ENCODE data around the gene IFNA17. TPM values are rescaled to one million over a fixed set of nuclear protein-coding genes. Genes with fewer than 3 reads are reported as not detected.
A peak's percentile ranks its signal among the peaks of the same experiment; 100 is the strongest.
"Not testable (repeated sequence)": the region's sequence is repeated elsewhere in the genome, so short reads cannot be mapped to it uniquely, and the experiment has no call there.

Gene IFNA17
- total and polyA plus RNA-seq, 7 donors: not detected

DNA sequence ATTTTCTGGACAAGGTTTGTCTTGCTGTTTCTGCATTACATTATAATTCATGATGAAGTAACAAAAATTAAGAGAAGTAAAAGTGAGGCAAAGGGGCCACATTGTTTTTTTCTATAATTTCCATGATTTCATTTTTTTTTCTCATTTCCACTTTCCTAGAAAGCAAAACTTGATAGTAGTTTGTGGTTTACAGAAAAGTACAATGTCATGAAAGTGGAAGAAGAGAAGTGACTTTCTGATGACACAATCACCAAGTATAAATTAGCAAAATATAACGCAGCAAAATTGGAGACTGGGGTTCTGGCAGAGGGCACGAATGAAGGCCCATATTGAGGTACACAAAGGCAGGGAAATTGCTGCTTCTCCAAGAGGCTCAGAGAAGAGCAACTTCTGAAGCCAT lies 16.8 kb upstream of the IFNA17 start:
- intact Hi-C loops (cut with DNase I): no loop called here
- no peaks in the 10 kb centered on the region for H3K9me3 ChIP-seq
- H3K36me3 ChIP-seq: no peaks in the 10 kb centered on the region
- TF ChIP-seq POLR2A (IDR thresholded peaks at IDR 0.05): no peak
- TF ChIP-seq POLR2AphosphoS5 (IDR thresholded peaks at IDR 0.05): no peak
- TF ChIP-seq, protein P1, sequence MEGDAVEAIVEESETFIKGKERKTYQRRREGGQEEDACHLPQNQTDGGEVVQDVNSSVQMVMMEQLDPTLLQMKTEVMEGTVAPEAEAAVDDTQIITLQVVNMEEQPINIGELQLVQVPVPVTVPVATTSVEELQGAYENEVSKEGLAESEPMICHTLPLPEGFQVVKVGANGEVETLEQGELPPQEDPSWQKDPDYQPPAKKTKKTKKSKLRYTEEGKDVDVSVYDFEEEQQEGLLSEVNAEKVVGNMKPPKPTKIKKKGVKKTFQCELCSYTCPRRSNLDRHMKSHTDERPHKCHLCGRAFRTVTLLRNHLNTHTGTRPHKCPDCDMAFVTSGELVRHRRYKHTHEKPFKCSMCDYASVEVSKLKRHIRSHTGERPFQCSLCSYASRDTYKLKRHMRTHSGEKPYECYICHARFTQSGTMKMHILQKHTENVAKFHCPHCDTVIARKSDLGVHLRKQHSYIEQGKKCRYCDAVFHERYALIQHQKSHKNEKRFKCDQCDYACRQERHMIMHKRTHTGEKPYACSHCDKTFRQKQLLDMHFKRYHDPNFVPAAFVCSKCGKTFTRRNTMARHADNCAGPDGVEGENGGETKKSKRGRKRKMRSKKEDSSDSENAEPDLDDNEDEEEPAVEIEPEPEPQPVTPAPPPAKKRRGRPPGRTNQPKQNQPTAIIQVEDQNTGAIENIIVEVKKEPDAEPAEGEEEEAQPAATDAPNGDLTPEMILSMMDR (IDR thresholded peaks at IDR 0.05): no peak
- TF ChIP-seq EP300 (IDR thresholded peaks at IDR 0.05): no peak
- H3K27me3 ChIP-seq: no peaks in the 10 kb centered on the region
- no peaks in the 10 kb centered on the region for H3K4me1 ChIP-seq
- WGBS, 2 donors: 44 to 61% methylated on average over 2 of the region's 2 CpGs
- DNase-seq: no peak
- no peak overlapping the region for H3K4me3 ChIP-seq
- H3K27ac ChIP-seq: no peak overlapping the region

DNA sequence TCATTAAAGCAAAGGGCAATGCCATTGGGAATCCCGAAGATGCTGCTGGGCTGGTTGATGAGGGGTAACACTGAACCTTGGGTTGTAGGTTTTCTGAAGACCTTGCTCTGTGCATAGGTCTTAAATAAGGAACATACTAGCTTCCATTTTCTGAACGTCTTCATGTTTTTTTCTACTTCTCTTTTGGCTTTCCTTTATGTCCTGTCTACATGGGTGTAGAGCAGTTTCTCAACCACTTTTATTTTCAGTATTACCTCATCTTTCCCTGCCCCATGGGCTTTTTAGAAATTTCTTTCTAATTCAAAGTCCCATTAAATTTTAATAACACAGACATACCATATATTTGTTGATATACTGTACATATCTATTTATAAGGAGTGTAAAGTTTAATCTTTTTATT lies 11.9 kb upstream of the IFNA17 start, which contains the start of gene IFNA14:
Gene IFNA14 (minus strand): TSS at position 95 of the 400 bp plus-strand sequence. CDS start 70 bp downstream, at position 25.
- Histone ChIP-seq H3K4me3 (no peak within 1 kb of the TSS), H3K9me3 (no peaks in the 10 kb centered on the region), H3K27ac (no peak within 1 kb of the TSS), H3K36me3 (no peaks in the 10 kb centered on the region), H3K27me3 (no peaks in the 10 kb centered on the region), H3K4me1 (no peaks in the 10 kb centered on the region)
- DNase-seq: no peak
- intact Hi-C loops (cut with DNase I): loop anchor here (5.0 kb wide), 1 partner anchor 547 kb away; no protein-coding TSS in a partner anchor
- TF ChIP-seq EP300 (IDR thresholded peaks at IDR 0.05): no peak
- WGBS, 2 donors: 73 to 77% methylated on average over 2 of the region's 2 CpGs

DNA sequence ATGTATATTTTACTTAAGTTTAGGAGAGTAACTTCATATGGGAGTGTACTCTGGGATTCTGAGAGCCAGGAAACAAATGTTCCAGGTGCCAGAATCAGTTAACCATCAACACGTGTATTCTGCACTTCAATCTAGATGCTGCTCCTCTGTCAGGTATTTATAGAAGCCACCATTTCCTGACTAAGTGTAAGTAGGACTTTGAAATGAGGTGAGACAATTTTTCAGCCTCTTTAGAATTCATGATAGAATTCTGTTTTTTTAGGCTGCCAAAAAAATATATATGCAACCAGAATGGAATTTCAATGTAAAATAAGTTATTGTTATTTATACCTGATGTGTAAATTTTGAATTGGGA lies 8.3 kb upstream of the IFNA17 start:
- WGBS, 2 donors: 4 to 8% methylated on average over 1 of the region's 1 CpG
- not testable (repeated sequence) for H3K36me3 ChIP-seq, H3K9me3 ChIP-seq, DNase-seq, H3K4me3 ChIP-seq, H3K4me1 ChIP-seq, H3K27ac ChIP-seq, H3K27me3 ChIP-seq
- intact Hi-C loops (cut with DNase I): loop anchor here (5.0 kb wide), 1 partner anchor 551 kb away; no protein-coding TSS in a partner anchor

DNA sequence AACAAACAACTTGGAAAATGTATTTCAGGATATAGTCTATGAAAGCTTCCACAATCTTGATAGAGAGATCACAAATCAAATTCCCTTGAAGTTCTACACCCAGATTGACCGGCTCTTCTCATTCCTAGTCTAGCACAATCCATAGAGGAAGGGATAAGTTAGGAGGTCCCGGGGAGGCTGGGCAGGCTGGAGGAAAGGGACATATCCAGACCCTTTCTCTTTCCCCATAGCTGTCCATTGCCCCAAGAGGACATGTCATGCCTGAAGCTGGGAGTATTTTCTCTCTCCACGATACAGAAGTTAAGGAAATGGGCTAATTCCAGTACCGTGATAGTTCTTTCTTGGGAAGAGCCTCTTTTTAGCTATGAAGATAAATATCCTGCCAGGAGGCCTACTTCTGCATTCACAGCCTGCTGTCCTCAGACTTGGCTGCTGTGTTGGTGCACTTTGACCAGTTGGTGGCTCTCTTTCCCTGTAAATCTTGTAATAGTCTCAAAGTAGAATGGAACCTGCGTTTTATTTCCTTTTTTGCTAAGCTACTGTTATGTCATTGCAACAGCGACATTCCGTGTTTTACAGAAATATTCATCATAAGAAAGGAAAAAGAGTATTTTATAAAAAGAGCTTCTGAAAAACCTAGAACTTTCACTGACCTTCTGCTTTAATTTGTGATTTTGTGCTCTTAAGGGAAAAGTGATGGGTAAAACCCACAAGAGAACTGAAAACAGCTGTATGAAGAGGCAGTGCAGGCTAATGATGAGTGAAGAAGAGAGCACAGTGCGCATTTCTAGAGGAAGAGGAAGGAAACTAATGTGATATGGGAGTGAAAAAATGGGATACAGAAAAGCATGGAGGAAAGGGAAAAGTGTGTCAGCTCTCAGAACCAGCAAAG lies 7.7 kb upstream of the IFNA17 start:
- H3K9me3 ChIP-seq, H3K4me1 ChIP-seq, H3K27ac ChIP-seq, DNase-seq, H3K4me3 ChIP-seq, H3K27me3 ChIP-seq, H3K36me3 ChIP-seq: not testable (repeated sequence)
- 32 to 40% methylated on average over 8 of the region's 8 CpGs for WGBS, 2 donors
- intact Hi-C loops (cut with DNase I): loop anchor here (5.0 kb wide), 1 partner anchor 552 kb away; no protein-coding TSS in a partner anchor
- TF ChIP-seq, protein P1 (IDR thresholded peaks at IDR 0.05): peak in 2 of 4 experiments; percentile 21

DNA sequence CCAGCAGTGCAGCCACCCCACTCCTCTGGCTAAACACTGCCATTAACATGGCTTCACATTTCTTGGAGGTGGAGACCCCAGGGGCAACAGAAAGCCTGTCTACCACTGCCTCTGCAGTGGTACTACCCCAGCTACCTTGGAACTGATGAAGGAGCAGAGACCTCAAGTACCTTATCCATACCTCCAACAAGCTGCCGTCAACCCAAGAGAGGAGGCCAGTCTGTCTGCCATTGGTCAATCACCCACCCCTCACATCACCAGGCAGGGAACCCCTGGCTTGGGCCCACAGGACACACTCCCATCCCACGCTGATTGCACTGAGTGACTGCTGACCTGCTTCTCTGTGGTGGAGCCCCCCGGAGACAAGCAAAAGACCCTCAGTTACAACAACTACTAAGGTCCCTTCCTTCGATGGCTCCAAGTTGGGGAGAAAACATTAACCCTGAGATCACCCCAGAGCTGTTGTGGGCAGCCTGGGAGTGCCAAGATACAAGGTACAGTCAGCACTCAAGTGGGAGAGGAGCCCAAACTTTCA lies 6.2 kb upstream of the IFNA17 start:
- no peak for DNase-seq
- no peaks in the 10 kb centered on the region for H3K9me3 ChIP-seq
- H3K36me3 ChIP-seq: no peaks in the 10 kb centered on the region
- H3K27ac ChIP-seq: no peak overlapping the region
- no peaks in the 10 kb centered on the region for H3K27me3 ChIP-seq
- intact Hi-C loops (cut with DNase I): no loop called here
- no peaks in the 10 kb centered on the region for H3K4me1 ChIP-seq
- TF ChIP-seq, protein P1 (IDR thresholded peaks at IDR 0.05): no peak
- TF ChIP-seq EP300 (IDR thresholded peaks at IDR 0.05): no peak
- no peak for TF ChIP-seq POLR2A (IDR thresholded peaks at IDR 0.05)
- no peak for TF ChIP-seq POLR2AphosphoS5 (IDR thresholded peaks at IDR 0.05)
- WGBS, 2 donors: 86 to 88% methylated on average over 4 of the region's 4 CpGs
- no peak overlapping the region for H3K4me3 ChIP-seq

All from sigmoid colon (tissue), 7 donors.